Stimulated activated CD8-positive, alpha-beta memory T cell treated with anti-CD3 and anti-CD28 coated beads, Interleukin-7, amount 100 ng/mL, for 4 hours (primary cell): Measurements from ENCODE around the gene MZT2B.
"Not testable (repeated sequence)": the region's sequence is repeated elsewhere in the genome, so short reads cannot be mapped to it uniquely, and the experiment has no call there.

Experiments used
- DNase-seq, 2 donors: peaks; one replicate each; pipeline ENCODE4 v3.0.0-alpha.2; 2020; ENCODE audit warnings: low read depth in 2 of 2

MZT2B gene, protein sequence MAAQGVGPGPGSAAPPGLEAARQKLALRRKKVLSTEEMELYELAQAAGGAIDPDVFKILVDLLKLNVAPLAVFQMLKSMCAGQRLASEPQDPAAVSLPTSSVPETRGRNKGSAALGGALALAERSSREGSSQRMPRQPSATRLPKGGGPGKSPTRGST

DNA sequence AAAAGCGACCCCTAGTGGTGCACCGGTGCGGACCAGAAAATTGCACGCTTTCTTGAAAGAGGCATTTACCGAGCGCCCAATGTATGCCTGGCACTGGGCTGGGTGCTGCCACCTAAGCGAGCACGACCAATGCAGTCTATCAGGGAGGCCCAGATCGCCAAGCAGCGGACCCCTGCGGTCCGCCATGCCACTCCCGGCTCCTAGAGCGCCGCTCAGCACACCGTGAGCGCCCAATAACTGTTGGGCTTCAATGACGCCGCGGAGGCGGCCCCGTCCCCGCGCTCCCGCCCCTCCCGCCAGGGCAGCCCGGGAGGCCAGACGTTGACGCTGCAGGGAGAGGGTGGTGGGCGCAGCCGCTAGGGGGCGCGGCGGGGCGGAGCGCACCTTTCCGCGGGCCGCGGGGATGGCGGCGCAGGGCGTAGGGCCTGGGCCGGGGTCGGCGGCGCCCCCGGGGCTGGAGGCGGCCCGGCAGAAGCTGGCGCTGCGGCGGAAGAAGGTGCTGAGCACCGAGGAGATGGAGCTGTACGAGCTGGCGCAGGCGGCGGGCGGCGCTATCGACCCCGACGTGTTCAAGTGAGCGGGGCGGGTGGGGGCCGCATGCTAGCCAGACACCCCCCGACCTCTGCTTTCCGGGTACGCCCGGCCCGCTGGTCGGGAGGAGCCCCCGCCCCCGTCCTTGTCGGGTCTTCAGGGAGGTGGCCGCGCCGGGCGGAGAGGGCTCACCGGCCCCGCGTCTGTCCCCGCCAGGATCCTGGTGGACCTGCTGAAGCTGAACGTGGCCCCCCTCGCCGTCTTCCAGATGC, at the start of gene MZT2B:
TSS of gene MZT2B (plus strand) at position 383 of the 803 bp plus-strand sequence. CDS start at position 404, 21 bp downstream.
- DNase-seq = peak; percentile 78 to 88

DNA sequence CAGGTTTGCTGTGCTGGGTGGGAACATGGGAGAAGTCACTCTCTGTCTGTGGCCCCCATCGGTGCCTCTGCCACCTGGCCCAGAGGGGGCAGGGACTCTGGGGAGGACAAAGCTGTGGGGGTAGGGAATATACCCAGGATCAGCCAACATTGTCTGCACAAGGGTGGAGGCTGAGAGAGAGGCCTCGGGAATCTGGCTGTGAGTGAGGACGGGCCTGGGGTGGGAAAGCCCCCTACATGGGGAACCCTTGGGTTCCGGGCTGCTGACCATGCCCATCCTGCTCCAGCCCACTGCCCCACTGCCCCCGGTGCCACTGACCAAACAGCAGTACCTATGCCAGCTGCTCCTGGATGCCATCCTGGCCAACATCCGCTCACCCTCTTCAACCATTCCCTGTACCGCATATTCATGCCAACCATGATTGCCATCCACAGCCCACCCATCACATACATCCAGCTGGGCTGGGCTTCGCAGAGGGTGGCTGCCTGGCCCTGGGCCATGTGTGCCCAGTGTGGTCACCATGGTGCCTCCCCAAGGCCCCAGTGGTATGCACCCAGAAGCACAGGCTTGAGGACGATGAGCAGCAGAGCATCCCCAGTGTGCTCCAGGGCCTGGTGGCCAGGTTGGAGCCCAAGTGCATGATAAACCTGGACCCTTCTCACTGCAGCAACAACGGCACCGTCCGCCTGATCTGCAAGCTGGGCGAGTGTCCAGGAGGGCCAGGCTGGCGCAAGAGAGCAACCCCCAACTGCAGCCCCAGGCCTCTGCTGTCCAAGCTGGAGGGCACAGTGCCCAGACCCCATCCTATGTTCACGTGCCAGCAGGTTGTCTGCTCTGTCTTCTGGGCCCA, 46.1 kb upstream of the MZT2B start:
- no peak for DNase-seq

DNA sequence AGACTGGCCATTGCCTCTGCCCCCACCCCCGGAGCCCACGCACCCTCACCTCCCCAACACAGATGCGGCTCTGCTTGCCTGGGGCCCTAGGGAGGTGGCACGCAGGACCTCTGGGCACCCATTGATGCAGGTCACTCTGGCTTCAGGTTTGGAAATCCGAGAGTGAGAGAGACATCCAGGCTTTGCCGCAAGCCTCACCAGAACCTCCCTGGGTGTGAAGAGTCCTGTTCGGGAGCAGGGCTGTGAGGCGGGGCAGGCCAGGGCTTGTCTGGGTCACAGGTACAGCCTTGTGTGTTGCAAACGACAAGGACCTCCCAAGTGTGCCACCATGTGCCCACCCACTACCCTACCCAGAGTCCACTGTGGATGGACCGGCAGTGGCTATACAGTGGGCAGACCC, 45.5 kb upstream of the MZT2B start:
- DNase-seq = not testable (repeated sequence)

DNA sequence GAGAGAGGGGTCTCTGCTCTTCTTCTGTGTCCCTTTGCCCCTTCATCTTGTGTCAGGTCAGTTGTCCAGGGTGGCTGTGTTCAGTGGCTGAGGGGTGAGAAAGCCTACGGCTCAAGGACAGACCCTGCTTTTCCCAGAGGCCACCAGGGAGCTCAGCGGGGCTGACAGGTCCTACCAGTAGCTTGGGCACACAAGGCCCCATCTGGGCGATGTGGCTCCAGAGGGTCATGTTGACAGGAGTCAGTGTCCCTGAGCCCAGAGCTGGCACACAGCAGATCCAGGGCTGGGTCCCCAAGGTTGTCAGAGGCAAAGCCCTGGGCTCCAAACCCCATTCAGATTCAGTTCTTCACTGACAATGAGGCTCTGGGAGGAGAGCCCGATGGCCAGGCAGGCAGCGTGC, 44.9 kb upstream of the MZT2B start:
- not testable (repeated sequence) for DNase-seq

DNA sequence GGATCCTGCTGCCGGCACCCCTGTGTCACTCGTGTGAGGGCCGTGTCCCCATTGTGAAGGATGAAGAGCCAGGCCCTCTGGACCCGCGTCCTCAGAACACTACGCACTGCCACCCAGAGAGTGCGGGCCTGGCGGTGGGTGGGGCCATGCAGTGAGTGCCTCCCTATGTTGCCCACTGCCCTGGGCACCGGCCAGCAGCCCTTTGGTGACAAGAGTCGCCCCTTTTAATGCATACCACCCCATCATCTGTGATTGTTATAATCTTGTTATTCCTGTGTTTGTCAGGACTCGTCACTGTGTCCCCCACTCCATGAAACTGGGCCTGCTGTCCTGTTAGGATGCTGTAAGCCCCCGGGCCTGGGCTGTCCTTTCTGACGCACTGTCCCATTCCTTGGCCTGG, 43.7 kb upstream of the MZT2B start:
- not testable (repeated sequence) for DNase-seq

DNA sequence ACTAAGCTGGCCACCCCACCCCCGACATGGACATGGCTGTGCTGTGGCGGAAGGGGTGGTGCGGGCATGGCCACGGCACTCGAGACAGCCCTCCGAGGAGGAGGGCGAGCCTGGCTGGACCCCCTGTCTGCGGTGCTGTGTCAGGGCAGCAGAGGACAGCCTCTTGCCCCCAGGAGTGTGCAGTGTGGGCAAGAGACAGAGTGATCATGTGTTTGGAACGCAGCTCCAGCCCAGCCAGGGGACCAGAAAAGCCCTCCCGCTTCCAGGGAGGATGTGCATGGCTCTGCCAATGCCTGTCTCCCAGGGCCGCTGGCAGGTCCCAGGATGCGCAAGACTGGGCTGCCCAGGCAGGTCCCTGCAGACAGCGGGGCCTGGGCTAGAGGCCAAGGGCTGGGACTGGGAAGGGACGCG, 43.2 kb upstream of the MZT2B start:
- DNase-seq = not testable (repeated sequence)

DNA sequence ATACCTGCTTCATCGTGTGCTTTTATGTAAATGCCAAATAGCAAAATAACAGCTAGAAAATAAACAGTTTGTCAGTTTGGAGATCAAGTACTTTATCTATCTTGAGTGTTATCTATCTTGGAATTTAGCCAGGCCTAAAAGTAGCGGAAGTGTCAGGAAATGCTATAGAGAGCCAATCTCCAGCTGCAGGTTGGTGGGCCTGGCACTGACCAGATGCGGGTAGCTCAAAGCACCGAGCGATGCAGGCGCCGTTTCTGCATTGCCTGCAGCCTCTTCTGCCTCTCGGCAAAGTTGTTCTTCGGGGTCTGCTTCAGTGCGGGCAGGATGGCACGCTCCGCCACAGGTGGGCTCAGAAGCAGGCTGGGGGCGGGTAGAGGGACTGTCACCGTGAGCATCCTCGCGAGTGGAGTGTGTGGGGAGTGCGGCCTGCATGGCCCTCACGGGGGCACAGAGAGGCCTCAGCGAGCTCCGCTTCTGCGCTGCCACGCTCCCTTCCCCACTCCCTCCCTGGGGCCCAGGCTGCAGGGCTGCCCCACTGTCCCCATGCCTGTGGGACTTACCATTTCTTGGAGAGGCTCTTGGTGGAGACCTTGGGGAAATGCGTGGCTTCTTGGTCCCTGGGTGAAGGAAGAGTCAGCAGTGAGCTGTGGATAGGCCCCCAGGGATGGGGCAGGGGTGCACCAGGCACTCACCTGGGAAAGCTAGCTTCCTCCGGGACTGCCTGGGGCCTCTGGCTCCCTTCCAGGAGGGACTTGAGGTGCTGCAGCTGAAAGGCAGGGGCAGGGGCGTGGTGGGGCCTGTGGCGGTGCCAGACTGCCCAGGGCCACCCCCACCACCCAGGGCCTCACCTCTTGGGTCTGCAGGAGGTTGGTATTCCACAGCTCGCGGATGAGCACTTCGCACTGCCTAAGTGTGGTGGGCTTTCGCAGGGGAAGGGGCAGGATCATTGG, 42.5 kb upstream of the MZT2B start:
- DNase-seq = not testable (repeated sequence)

DNA sequence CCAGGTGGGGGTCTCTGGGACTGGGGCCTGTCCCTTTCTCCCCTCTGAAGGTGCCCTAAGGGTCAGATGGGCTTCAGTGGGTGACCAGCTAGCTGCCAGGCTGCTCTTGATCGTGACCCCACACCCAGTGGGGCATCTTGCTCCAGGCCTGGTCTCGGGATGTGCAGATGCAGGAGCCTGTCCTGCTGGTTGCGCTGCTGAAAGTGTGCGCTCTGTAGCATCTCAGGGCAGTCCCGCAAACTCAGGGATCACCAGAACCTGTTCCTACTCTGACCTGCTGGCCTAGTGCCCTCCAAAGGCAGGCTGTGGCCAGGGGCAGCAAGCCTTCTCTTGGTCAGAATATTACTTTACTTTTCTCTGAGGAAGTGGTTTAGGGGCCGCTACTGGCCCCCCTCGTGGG, 41.5 kb upstream of the MZT2B start:
- not testable (repeated sequence) for DNase-seq

DNA sequence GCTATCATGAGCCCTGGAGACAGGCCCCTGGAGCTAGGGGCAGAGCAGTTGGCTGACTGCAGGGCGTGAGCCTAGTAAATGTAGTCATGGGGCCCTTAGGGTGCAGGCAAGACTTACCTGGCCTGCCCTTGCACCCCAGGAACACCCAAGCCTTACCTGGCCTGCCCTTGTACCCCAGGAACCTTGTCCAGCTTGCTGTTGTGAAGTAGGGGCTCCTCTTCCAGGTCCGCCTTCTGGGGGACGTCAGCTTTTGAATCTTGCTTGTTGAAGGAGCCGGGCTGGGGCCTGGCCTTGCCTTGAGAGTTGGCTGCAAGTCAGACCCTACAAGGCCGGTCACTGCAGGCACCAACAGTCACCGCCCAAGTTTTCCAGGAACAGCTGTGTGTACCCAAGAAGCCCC, 41.1 kb upstream of the MZT2B start:
- DNase-seq = not testable (repeated sequence)

DNA sequence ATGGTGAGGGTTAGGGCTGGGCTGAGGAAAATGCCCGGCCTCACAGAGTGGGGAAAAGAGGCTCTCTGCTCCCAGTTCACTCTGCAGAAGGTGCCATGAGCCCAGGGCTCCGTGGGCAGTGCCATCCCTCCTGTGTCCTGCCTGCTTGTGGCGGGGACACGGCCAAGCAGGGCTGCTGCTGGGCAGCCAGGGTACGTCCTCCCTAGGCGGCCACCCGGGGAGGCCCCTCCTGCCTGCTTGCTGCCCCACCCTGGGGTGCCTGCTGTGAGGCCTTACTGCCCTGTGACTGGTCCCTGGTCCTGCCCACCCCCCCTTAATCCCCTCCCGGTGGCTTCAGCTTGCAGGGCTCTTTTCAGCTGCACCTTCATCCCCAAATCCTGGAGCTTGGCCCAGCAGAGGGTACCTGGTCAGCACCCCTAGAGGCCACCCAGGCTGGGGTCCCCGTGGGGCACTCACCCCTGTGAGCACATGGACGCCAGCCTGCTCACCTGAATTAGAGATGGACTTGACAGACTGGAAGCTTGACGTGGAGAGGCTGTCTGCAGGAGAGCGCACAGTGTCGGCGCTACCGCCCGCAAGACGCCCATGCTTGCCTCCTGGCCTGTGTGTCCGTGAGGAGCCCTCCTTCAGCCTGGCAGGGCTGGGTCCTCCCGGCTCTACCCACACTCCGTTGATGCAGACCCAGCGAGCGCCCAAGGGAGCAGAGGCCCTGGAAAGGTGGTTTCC, 40.3 kb upstream of the MZT2B start:
- DNase-seq = not testable (repeated sequence)

DNA sequence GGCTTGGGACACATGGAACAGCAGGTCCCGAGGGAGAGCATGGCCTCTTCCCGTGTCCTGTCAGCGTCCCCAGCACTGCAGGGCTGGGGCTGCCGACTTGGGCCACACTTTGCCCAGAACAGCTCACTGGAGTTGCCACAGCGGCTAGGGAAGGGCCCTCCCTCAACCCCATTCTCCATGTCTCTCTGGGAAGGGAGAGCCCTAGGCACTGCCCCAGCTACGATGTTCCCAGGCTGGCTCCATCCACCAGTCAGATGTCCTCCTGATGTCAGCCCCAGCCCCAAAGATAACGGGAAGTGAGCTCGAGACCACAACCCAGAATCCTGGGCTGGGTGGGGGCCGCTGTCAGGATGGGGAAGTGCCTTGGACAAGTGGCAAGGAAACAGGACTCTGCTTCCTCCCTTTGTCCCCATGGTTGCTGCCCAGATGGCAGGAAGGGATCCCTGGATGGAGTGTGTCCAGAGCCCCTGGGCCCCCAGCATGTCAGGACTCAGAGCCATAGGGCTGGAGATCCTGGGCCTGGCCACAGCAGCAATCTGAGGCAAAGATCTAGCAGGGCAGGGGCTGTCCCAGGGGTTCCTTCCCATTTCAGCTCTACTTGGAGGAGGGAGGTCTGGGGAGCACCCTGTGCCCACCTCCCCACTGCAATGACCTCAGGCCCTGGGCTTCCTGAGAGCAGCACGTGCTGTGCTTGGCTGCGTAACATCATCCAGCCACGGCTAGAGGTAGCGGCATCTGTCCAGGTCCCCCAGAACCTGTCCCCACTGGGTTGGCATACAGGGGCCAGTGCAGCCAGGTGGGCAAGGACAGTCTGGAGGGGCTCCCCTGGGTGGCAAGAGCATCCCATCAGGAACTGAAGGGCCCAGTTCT, 39.4 kb upstream of the MZT2B start:
- not testable (repeated sequence) for DNase-seq

DNA sequence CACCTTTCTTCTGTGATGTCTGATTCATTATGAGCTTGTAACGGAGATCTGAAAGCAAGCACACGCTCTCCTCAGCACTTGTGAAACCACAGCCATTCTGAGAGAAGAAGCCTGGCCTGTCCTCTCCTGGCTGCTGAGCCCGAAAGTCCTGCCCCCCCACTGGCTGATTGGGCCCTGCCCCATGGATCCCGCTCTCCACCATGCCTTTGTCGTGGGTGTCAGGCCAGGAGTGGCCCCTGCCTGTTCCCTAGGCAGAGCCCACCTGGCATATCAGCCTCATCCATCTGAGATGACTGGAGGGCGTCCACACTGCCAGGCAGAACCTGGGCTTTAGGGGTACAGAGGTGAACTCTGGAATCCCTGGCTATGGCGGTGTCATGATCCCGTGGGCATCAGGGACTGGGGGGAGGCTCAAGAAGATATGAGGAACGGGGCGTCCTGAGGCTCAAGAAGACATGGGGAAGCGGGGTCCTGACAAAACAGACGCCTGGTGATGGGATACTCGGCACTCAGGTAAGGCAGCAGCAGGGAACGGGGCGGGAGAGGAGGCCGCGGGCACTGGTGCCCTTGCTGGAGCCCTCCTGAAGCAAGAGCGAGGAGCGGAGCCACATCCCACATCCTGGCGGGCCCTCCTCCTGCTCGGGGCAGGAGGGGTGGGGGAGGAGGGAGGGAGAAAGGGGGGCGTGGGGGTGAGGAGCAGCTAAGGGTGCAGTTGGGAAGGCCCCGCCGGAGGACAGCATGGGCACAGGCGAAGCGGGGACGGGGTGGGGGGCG, 38.6 kb upstream of the MZT2B start:
- not testable (repeated sequence) for DNase-seq

DNA sequence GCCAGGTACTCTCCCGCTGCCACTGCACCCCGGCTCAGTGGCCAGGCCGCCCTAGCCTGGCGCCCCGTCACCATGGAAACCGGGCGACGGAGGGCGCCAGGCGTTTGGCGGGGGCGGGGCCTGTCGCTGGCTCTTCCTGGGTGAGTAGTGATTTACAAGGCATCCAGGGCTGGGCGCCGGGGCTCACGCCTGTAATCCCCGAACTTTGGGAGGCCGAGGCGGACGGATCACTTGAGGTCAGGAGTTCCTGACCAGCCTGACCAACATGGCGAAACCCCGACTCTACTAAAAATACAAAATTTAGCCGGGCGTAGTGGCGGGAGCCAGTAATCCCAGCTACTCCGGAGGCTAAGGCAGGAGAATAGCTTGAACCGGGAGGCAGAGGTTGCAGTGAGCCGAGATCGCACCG, 37.1 kb upstream of the MZT2B start, which contains the start of gene CCDC74B:
TSS of gene CCDC74B (minus strand) at position 107 of the 409 bp plus-strand sequence. CDS start 116 bp downstream, outside the sequence.
- peak in 1 of 2 donors; percentile 47 for DNase-seq

DNA sequence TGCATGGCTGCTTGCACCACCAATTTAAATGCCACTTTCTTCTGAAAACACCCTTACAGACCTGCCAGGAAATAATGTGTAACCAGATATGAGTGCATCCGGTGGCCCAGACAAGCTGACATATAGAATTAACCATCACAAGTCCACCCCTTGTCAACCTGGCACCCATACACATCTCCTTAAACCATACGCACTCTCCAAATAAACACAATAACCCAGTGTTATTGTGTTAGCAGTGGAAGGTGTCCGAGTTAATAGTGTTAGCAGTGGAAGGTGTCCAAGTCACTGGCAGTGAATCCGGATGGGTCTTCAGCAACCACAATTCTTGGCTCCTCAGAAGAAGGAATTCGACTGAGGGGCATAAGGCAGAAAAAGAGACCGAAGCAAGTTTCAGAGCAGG, 33.5 kb upstream of the MZT2B start:
- DNase-seq = not testable (repeated sequence)

DNA sequence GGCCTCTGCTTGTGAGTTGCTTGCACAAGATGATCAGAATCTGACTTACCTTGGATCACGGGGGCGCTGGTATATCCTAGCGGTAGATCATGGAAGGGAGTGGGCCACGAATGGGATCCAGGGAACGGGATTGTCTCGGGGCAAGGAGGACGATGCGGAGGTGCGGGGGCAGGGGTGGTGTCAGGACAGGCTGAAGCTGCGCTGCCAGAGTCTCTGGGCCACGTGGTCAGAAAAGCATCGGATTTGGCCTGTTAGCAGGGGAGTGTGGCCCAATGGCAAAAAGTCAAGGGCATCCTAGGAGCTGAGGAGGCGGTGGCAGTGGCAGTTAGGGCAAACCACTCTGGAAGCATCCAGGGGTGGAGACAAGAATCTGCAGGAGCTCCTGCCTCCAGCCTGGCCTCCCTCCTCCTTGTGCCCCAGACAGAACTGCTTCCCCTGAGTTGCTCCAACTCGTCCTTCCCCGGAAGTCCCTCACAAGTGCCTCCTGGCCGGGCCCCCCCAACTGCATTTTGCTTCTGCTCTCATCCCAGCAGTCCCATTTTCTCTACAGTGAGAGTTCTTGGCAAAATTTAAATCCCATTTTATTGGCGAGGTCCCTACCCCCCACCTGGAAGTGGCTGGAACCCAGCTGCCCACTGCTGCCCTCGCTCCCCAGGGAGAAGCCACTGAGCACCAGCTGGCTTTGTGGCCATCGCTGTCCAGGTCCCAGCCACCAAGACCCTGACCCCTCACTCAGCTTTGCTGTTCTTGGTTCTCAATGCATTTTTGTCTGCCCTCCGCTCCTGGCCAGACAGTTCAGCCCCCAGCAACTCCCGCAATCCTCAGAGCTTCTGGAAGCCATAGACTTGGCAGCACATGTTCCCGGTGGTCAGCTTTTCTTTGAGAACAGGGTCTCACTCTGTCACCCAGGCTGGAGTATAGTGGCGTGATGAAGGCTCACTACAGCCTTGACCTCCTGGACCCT, 31.6 kb upstream of the MZT2B start:
- no peak for DNase-seq

DNA sequence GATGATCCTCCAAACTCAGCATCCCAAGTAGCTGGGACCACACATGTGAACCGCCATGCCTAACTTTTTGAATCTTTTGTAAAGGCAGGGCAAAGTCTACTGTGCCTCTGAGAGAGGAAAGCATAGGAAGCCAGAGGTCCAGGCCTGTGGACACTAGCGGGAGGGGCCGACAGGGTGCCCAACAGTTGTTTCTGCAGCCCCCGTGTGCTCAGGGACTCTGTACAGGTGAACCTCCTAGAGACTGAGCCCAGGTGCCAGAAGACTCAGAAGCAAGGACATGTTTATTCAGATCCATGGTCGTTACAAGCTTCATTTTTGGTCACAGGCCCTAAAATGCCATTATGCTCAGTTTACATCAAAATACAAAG, 30.9 kb upstream of the MZT2B start:
- not testable (repeated sequence) for DNase-seq

DNA sequence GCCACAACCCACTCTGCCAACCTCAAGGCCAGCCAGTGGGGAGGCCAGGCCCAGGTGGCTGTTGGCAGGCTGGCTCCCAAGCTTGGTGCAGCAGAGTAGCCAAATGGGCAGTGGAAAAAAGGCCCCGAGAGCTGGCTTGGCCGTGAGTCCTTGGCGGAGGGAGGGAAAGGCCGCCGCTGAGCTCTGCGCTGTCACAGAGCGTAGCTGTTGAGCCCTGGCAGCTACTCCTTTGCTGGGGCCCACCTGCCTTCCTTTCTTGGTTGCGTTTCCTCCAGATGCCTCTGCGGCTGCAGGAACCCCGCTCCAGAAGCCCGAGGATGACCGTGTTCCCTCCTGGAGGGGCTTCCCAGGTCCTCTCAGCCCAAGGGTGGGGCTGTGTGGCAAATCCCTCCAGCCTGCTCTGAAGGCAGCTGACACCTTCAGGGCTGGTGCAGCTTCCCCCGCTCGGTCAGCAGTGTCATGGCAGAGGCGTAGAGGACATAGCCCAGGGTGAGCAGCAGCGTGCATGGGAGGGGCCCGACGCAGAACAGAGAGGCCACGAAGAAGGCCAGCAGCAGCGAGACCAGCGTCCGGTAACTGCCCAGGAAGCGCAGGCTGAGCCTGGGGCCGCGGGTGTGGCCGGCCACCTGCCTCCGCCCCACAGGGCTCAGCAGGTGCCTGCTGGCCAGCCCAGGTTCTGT, 29.8 kb upstream of the MZT2B start:
- DNase-seq = not testable (repeated sequence)
